Hair follicular keratinocyte (primary cell): ENCODE data around the gene PSORS1C2. TPM values are rescaled to one million over a fixed set of nuclear protein-coding genes. Genes with fewer than 3 reads are reported as not detected.

Source experiments
- total RNA-seq: library from RNA; depleted of rRNA; stranded (reverse); fragments of >200 nt; gene quantifications from 2 replicates; pipeline ENCODE4 v1.2.3, GENCODE V29; 2015

The PSORS1C2 gene
- total RNA-seq = not detected in 2 replicates

DNA sequence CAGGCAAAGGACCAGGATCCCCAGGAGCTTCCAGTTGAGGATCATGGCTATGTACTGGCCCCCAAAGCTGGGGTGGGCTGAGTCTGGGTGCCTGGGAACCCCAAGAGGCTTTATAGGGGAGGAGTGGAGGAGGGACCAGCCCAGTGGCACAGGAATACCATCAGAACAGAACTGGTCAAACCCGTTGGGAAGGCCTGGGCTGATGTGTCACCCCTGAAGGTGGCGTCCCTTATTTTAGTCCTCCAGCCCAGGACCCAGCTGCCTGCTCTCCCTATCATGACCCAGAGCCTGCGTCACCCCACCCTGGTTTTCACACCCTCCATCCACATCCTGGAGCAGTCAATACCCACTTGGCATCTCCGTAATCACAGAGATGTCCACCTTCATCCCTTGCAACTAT is at the start of gene PSORS1C2:
Gene PSORS1C2, minus strand, starts transcription at position 85 of the 400 bp plus-strand sequence. Its CDS starts 40 bp downstream, at position 45.

DNA sequence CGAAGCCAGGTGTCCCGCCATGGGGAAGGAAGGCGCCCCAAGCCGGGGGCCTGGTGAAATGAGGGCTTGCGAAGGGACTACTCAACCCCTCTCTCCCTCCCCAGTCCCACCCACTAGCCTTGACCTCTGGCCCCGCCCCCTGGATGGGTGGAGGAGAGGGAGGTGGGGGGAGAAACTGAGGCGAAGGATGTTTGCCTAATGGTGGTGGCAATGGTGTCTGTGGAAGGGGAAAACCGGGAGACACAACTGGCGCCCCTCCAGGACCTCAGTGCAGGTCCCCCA is 31.7 kb upstream of the PSORS1C2 start, which contains the start of gene POU5F1:
Gene POU5F1, minus strand, starts transcription at position 83 of the 282 bp plus-strand sequence. Its CDS starts 62 bp downstream, at position 21.

DNA sequence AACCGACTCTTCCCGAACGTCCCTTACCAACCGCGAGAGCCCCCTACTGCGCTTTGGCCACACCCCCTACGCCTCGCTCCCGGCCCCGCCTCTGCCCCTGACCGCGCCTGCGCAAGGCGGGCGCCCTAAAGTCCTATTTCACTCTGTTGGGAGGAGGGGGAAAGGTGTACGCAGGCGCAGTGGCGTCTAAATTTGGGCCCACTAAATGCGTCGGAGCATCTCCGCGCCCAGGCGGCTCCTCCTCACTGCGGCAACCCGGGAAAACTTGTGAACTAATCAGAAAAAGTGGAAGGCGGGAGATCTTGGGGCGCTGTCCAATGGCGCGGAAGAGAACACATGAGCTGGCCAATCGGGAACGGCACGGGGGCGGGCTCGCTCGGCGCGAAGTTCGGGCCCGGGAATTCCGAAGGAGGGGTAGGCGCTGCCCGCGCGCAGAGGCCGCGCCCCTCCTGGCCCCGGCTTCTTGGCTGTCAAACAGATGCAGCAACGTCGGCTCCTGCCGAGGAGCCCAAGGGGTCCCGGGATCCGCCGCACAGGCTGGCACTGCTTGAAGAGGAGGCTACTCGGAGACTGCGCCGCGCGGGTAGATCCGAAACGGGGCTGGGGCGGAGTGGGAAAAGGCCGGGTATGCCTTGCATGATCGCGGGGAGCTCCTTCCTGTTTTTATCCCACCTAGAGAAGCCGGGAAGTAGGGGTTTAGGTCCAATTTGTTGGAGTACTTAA is 19.4 kb upstream of the PSORS1C2 start, which contains the start of gene TCF19:
Gene TCF19, plus strand, starts transcription at position 450 of the 723 bp plus-strand sequence. CDS start 881 bp downstream, outside the sequence.

DNA sequence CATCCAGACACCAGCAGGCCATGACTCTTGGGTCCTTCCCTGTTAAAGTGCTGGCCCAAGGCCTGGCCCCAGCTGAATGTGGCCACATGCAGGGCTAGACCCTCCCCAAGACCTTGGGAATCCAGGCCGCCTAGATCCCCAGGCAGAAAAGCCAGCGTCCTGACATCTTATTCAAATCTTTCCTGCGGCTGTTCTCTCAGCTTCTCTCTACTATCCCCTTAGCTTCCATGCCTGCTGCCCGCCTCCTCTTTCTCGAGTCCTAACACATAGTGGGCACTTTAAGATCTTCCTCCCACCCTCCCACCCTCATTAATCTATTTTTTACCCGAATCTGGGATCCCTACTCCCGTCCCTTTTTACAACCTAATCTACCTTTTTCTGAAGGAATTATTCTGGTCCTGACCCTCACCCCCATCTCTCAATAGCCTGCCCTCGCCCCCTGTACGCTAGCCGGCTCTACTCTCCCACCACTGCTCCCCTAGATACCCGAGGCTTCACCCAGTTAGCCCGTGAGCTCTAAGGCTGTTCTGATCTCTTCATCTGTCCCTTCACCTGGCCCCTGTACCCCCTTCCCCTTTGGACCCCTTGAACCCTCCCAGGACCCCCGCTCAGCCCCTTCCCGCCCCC is 18.8 kb upstream of the PSORS1C2 start, which contains the start of gene CCHCR1:
Gene CCHCR1, minus strand, starts transcription at position 290 of the 627 bp plus-strand sequence. Its CDS starts 202 bp downstream, at position 88.

DNA sequence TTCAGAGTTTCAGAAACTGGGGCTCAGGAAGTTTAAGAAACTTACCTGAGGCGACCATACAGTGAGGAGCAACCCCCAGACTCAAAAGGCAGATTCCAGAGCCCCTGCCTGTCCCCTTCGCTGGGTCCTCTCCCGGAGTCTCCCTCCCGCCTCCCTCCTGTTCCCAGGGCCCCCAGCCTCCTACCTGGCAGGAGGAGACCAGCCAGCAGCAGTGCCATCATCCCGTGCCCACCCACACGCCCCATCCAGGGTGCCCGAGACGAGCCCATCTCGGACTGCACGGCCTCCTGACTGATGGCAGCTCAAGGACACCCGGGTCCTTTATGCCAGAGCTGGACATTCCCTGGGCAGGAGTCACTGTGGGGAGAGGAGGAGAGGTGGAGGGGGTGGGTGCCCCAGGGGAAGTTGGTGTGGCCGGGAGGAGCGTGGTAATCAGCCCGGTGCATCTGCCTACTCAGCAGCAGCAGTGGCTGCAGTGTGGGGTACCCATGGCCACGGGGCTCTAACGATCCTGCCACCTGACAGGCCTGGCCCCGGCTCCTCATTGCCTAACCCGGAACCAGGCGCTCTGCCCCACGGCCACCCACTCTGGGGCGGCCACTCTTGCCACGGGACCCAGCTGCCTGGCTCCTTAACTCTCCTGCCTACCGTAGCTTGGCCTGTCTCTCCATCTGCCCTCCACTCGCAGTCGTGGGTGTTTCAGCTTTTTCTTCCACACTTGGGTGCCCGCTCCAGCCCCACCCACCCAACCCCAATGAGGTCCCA is 18.5 kb downstream of the PSORS1C2 start, which contains the start of gene CDSN:
Gene CDSN, minus strand, starts transcription at position 296 of the 765 bp plus-strand sequence. Its CDS starts 27 bp downstream, at position 269.

DNA sequence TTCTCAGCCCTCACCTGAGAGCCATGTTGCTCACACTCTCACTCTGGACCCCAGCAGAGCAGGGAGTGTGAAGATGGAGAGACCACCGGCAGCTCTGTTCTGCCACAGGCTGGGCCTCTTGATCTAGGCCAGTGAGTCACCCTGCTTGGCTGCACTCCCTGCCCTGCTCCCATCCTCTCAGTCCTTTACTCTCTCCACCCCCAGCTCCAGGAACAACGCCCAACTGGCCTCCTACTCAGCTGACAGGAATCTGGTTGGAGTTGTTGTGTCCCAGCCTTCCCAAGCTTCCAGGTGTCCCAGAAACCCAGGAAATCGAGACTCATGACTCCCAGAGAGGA is 24.4 kb downstream of the PSORS1C2 start, which contains the start of gene PSORS1C1:
Gene PSORS1C1, plus strand, starts transcription at position 260 of the 338 bp plus-strand sequence. CDS start 14,833 bp downstream, outside the sequence.

DNA sequence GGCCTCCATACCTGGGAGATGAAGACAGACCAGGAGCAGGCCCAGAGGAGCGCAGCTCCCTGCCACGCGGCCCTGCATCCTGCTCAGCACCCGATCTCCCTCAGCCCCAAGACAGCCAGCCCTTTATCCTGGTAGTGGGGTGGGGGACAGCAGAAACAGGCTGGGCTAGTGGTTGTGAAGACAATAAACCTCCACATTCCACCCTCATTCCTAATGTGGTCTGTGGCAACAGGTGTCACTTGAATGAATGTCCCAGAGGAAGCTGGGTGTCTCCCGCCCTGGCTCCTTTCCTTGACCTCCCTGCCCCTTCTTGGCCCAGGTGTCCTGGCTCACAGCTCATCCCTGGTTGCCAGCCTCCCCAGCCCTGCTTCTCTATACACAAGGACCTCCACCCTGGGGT is 26.4 kb downstream of the PSORS1C2 start, which contains the start of gene C6orf15:
Gene C6orf15, minus strand, starts transcription at position 98 of the 400 bp plus-strand sequence. Its CDS starts 20 bp downstream, at position 78.

Other genes starting within 250 kb of the PSORS1C2 start
- gene GTF2H4, start 230.9 kb downstream of the PSORS1C2 start, total RNA-seq = 8.5 and 13.6 TPM in 2 replicates
- 20.7 and 29.4 TPM in 2 replicates for gene VARS2, start 224.8 kb downstream of the PSORS1C2 start, total RNA-seq
- gene SFTA2, start 206.9 kb downstream of the PSORS1C2 start, total RNA-seq = not detected in 2 replicates
- not detected in 2 replicates for gene MUCL3, start 198.1 kb downstream of the PSORS1C2 start, total RNA-seq
- gene MUC21, start 155.3 kb downstream of the PSORS1C2 start, total RNA-seq = not detected in 2 replicates
- gene MUC22, start 128.6 kb downstream of the PSORS1C2 start, total RNA-seq = not detected in 2 replicates
- gene C6orf15, start 26.5 kb downstream of the PSORS1C2 start, total RNA-seq = 0.16 TPM in 1 of 2 replicates, not detected in the other
- gene PSORS1C1, start 24.3 kb downstream of the PSORS1C2 start, total RNA-seq = 2.4 and 3.5 TPM in 2 replicates
- gene CDSN, start 18.6 kb downstream of the PSORS1C2 start, total RNA-seq = 1.7 and 1.8 TPM in 2 replicates
- gene CCHCR1, start 18.7 kb upstream of the PSORS1C2 start, total RNA-seq = 16.4 and 25.6 TPM in 2 replicates
- 17.5 and 34.9 TPM in 2 replicates for gene TCF19, start 19.5 kb upstream of the PSORS1C2 start, total RNA-seq
- gene POU5F1, start 31.6 kb upstream of the PSORS1C2 start, total RNA-seq = 1.1 and 1.2 TPM in 2 replicates
- 68.8 and 90.9 TPM in 2 replicates for gene HLA-C, start 133.0 kb upstream of the PSORS1C2 start, total RNA-seq
- 48.4 and 141 TPM in 2 replicates for gene HLA-B, start 218.1 kb upstream of the PSORS1C2 start, total RNA-seq